Measurements from ENCODE around the gene TMCO4. TPM values are rescaled to one million over a fixed set of nuclear protein-coding genes. Genes with fewer than 3 reads are reported as not detected.

TMCO4 gene
- total and polyA plus RNA-seq, 11 donors, result 6.3 to 14.3 (median 7.6) TPM

- no peak for ATAC-seq
- no peak for DNase-seq
- Histone ChIP-seq H3K27me3 (no peaks in the 10 kb centered on the region), H3K4me1 (no peaks in the 10 kb centered on the region), H3K36me3 (peaks cover 0 to 10% (median 6%) of the 10 kb centered on the region in 9 donors), H3K4me3 (no peak overlapping the region), H3K27ac (no peak overlapping the region), H3K9me3 (peaks cover 0 to 8% (median 0%) of the 10 kb centered on the region in 12 donors)
- 95 to 100% (median 97%) methylated on average over 1 of the region's 1 CpG for WGBS, 4 donors
- TF ChIP-seq CTCF (IDR thresholded peaks at IDR 0.05) (no peak), POLR2A (IDR thresholded peaks at IDR 0.05) (no peak)
- intact Hi-C loops (cut with DNase I), result loop anchor here in 1 of 10 donors (10.0 kb wide), 1 partner anchor 65 kb away; no protein-coding TSS in a partner anchor
Observed at GRCh38 chr1:19759740-19760089, 40.0 kb downstream of the TMCO4 start.

- no peak for DNase-seq
- Histone ChIP-seq H3K36me3 (peaks cover 0 to 24% (median 18%) of the 10 kb centered on the region in 9 donors), H3K4me1 (no peaks in the 10 kb centered on the region), H3K9me3 (peaks cover 0 to 8% (median 0%) of the 10 kb centered on the region in 12 donors), H3K27me3 (no peaks in the 10 kb centered on the region), H3K4me3 (no peak overlapping the region), H3K27ac (no peak overlapping the region)
- WGBS, 4 donors, result 67 to 72% (median 70%) methylated on average over 7 of the region's 7 CpGs
- intact Hi-C loops (cut with DNase I), result loop anchor here in 1 of 10 donors (10.0 kb wide), 1 partner anchor 64 kb away; no protein-coding TSS in a partner anchor
- no peak for ATAC-seq
- TF ChIP-seq CTCF (IDR thresholded peaks at IDR 0.05) (no peak), POLR2A (IDR thresholded peaks at IDR 0.05) (no peak)
Observed at GRCh38 chr1:19758227-19758830, 41.4 kb downstream of the TMCO4 start.

GRCh38 chr1:19757641-19758040 is 42.1 kb downstream of the TMCO4 start:
- DNase-seq (no peak), ATAC-seq (no peak)
- Histone ChIP-seq H3K27ac (no peak overlapping the region), H3K4me3 (no peak overlapping the region), H3K27me3 (no peaks in the 10 kb centered on the region), H3K9me3 (peaks cover 0 to 8% (median 0%) of the 10 kb centered on the region in 12 donors), H3K4me1 (no peaks in the 10 kb centered on the region), H3K36me3 (peaks cover 0 to 27% (median 21%) of the 10 kb centered on the region in 9 donors)
- 93 to 96% (median 94%) methylated on average over 4 of the region's 4 CpGs for WGBS, 4 donors
- TF ChIP-seq CTCF (IDR thresholded peaks at IDR 0.05) (no peak), POLR2A (IDR thresholded peaks at IDR 0.05) (no peak)
- intact Hi-C loops (cut with DNase I), result loop anchor here in 1 of 10 donors (10.0 kb wide), 1 partner anchor 63 kb away; no protein-coding TSS in a partner anchor

GRCh38 chr1:19756480-19756879 is 43.2 kb downstream of the TMCO4 start:
- intact Hi-C loops (cut with DNase I), result loop anchor here in 1 of 10 donors (10.0 kb wide), 1 partner anchor 62 kb away; no protein-coding TSS in a partner anchor
- ATAC-seq (no peak), DNase-seq (no peak)
- H3K36me3 ChIP-seq, result peaks cover 0 to 27% (median 21%) of the 10 kb centered on the region in 9 donors
- no peak overlapping the region for H3K27ac ChIP-seq
- no peak overlapping the region for H3K4me3 ChIP-seq
- H3K9me3 ChIP-seq, result peaks cover 0 to 8% (median 0%) of the 10 kb centered on the region in 12 donors
- TF ChIP-seq POLR2A (IDR thresholded peaks at IDR 0.05) (no peak), CTCF (IDR thresholded peaks at IDR 0.05) (no peak)
- no peaks in the 10 kb centered on the region for H3K27me3 ChIP-seq
- WGBS, 4 donors, result 93 to 95% (median 94%) methylated on average over 5 of the region's 5 CpGs
- no peaks in the 10 kb centered on the region for H3K4me1 ChIP-seq
